ENCODE results near the gene FAM174B.

The FAM174B gene

DNA sequence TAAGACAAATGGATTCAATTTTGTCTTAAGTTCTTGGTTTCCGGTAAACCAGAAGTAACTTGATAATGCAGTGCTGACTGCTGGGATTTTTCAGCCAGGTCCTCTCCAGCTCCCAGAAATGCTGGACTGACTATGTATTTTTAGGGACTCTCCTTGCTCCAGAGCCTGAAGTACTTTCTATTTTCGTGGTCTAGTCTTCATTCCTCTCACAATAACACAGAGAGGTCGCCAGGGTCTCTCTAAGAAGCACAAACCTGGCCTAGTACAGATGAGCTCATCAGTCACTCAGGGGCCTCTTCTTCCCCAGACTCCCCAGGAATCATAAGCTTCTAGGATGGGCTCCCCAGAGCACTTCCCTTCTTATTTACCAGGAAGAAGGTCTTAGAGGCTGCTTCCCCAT lies 85.8 kb downstream of the FAM174B start:
- CTCF ChIA-PET, result interaction anchor here (0.6 to 1.7 kb wide), 2 partner anchors 145 to 595 kb away, joined by 3 to 6 read pairs; no protein-coding TSS in a partner anchor
- DNase-seq (ENCODE audit: low read depth, low spot score), result no peak
- POLR2A ChIA-PET, result no interaction called here

More for the DNA sequence above, 85.8 kb downstream of the FAM174B start:
- no peak overlapping the region for H3K4me3 ChIP-seq (ENCODE audit: low read depth, low read length)
- TF ChIP-seq, protein P1, sequence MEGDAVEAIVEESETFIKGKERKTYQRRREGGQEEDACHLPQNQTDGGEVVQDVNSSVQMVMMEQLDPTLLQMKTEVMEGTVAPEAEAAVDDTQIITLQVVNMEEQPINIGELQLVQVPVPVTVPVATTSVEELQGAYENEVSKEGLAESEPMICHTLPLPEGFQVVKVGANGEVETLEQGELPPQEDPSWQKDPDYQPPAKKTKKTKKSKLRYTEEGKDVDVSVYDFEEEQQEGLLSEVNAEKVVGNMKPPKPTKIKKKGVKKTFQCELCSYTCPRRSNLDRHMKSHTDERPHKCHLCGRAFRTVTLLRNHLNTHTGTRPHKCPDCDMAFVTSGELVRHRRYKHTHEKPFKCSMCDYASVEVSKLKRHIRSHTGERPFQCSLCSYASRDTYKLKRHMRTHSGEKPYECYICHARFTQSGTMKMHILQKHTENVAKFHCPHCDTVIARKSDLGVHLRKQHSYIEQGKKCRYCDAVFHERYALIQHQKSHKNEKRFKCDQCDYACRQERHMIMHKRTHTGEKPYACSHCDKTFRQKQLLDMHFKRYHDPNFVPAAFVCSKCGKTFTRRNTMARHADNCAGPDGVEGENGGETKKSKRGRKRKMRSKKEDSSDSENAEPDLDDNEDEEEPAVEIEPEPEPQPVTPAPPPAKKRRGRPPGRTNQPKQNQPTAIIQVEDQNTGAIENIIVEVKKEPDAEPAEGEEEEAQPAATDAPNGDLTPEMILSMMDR (IDR thresholded peaks at IDR 0.05; ENCODE audit: insufficient read depth, low read length, missing control alignments), result no peak

All from AG04449 (cell line).